GM10248 (cell line): ENCODE measurements around the gene SNAP29.
"Not testable (repeated sequence)": the region's sequence is repeated elsewhere in the genome, so short reads cannot be mapped to it uniquely, and the experiment has no call there.

Source experiments
- CTCF ChIA-PET: fragments of 300-600 bp; sonication (Branson Sonifier 250); formaldehyde crosslinking; extraction: SDS; loops from one replicate; lab custom pipeline; 2021; ENCODE audit warnings: antibody characterized with exemption; lab: Yijun Ruan, JAX
- POLR2A ChIA-PET: fragments of 350-650 bp; sonication (Branson Sonifier 250); formaldehyde crosslinking; extraction: SDS; loops from one replicate; lab custom pipeline; 2020; ENCODE audit warnings: antibody characterized with exemption; lab: Yijun Ruan, JAX
- DNase-seq: peaks from one replicate; pipeline ENCODE4 v3.0.0; 2012; ENCODE audit errors: extremely low spot score
- CTCF ChIP-seq: IDR thresholded peaks from 2 replicates; pipeline ENCODE4 v1.5.1; 2012; ENCODE audit warnings: mild to moderate bottlenecking, low read depth; ENCODE audit errors: extremely low read depth, missing control alignments, control extremely low read depth

The SNAP29 gene

GRCh38 chr22:20927940-20928572 is 69.2 kb downstream of the SNAP29 start:
- TF ChIP-seq CTCF: no peak

GRCh38 chr22:20928573-20928967 is 69.8 kb downstream of the SNAP29 start:
- TF ChIP-seq CTCF: no peak
- POLR2A ChIA-PET: interaction anchor here (0.7 kb wide), 1 partner anchor 54 kb away, joined by 13 read pairs; the partner anchor contains the start of gene LZTR1
- CTCF ChIA-PET: interaction anchor here (0.9 to 1.6 kb wide), 3 partner anchors 11 to 39 kb away, joined by 3 to 5 read pairs (median 3); partner anchors contain the start of gene CRKL

More at GRCh38 chr22:20927940-20928572, 69.2 kb downstream of the SNAP29 start:
- CTCF ChIA-PET: interaction anchor here (0.9 to 1.6 kb wide), 3 partner anchors 11 to 39 kb away, joined by 3 to 5 read pairs (median 3); partner anchors contain the start of gene CRKL
- DNase-seq: no peak
- POLR2A ChIA-PET: interaction anchor here (0.7 kb wide), 1 partner anchor 54 kb away, joined by 13 read pairs; the partner anchor contains the start of gene LZTR1

GRCh38 chr22:20930004-20930403 is 71.2 kb downstream of the SNAP29 start:
- DNase-seq: no peak
- no peak for TF ChIP-seq CTCF
- CTCF ChIA-PET: no interaction called here

More at GRCh38 chr22:20928573-20928967, 69.8 kb downstream of the SNAP29 start:
- no peak for DNase-seq

GRCh38 chr22:20930435-20930834 is 71.6 kb downstream of the SNAP29 start:
- CTCF ChIA-PET, DNase-seq: not testable (repeated sequence)
- POLR2A ChIA-PET: interaction anchor here (0.6 kb wide), 1 partner anchor 54 kb away, joined by 13 read pairs; no protein-coding TSS in a partner anchor

More at GRCh38 chr22:20930004-20930403, 71.2 kb downstream of the SNAP29 start:
- POLR2A ChIA-PET: no interaction called here

GRCh38 chr22:20931126-20931654 is 72.4 kb downstream of the SNAP29 start:
- ChIA-PET CTCF (interaction anchor here (1.1 to 2.1 kb wide), 4 partner anchors 9 to 45 kb away, joined by 3 to 7 read pairs (median 5); partner anchors contain the start of gene CRKL), POLR2A (interaction anchor here (0.6 to 1.0 kb wide), 2 partner anchors 19 to 54 kb away, joined by 7 to 13 read pairs; no protein-coding TSS in a partner anchor)
- no peak for DNase-seq
- no peak for TF ChIP-seq CTCF

- ChIA-PET CTCF (interaction anchor here (0.9 to 1.5 kb wide), 3 partner anchors 9 to 17 kb away, joined by 3 to 6 read pairs (median 5); partner anchors contain the start of gene CRKL), POLR2A (interaction anchor here (0.6 kb wide), 1 partner anchor 800 kb away, joined by 3 read pairs; no protein-coding TSS in a partner anchor)
- no peak for TF ChIP-seq CTCF
- DNase-seq: no peak
Measured at GRCh38 chr22:20933910-20934309, 75.1 kb downstream of the SNAP29 start.

- CTCF ChIA-PET: interaction anchor here (1.4 to 1.5 kb wide), 3 partner anchors 12 to 22 kb away, joined by 5 to 6 read pairs (median 5); partner anchors contain the start of gene CRKL
- POLR2A ChIA-PET, DNase-seq: not testable (repeated sequence)
Measured at GRCh38 chr22:20935049-20935448, 76.2 kb downstream of the SNAP29 start.

- CTCF ChIA-PET: interaction anchor here (1.0 to 1.9 kb wide), 5 partner anchors 10 to 25 kb away, joined by 3 to 8 read pairs (median 3); no protein-coding TSS in a partner anchor
- DNase-seq, POLR2A ChIA-PET: not testable (repeated sequence)
Measured at GRCh38 chr22:20935780-20936539, 77.2 kb downstream of the SNAP29 start.
